GM11168 (cell line): ENCODE results near the gene GSTA2.
"Not testable (repeated sequence)": the region's sequence is repeated elsewhere in the genome, so short reads cannot be mapped to it uniquely, and the experiment has no call there.

Source experiments
- in situ Hi-C: fragments of 300-500 bp; cut with MboI; formaldehyde crosslinking; loops from one replicate; pipeline ENCODE4 v1.12.0; 2022; ENCODE audit warnings: low sequenced_read_pairs; ENCODE audit not compliant: unreplicated experiment

Gene GSTA2

DNA sequence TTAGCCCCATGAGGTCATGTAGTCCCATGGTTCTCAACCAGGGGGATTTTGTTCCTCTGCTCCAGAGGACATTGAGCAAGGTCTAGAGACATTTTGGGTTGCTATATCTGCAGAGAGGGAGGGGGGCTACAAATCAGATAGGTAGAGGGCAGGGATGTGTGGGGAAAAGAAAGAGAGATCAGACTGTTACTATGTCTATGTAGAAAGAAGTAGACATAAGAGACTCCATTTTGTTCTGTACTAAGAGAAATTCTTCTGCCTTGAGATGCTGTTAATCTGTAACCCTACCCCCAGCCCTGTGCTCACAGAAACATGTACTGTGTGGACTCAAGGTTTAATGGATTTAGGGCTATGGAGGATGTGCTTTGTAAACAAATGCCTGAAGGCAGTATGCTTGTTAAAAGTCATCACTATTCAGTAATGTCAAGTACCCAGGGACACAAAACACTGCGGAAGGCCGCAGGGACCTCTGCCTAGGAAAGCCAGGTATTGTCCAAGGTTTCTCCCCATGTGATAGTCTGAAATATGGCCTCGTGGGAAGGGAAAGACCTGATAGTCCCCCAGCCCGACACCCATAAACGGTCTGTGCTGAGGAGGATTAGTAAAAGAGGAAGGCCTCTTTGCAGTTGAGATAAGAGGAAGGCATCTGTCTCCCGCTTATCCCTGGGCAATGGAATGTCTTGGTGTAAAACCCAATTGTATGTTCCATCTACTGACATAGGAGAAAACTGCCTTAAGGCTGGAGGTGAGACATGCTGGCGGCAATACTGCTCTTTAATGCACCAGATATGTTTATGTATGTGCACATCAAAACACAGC lies 1.4 kb downstream of the GSTA2 start:
- in situ Hi-C loops: not testable (repeated sequence)

DNA sequence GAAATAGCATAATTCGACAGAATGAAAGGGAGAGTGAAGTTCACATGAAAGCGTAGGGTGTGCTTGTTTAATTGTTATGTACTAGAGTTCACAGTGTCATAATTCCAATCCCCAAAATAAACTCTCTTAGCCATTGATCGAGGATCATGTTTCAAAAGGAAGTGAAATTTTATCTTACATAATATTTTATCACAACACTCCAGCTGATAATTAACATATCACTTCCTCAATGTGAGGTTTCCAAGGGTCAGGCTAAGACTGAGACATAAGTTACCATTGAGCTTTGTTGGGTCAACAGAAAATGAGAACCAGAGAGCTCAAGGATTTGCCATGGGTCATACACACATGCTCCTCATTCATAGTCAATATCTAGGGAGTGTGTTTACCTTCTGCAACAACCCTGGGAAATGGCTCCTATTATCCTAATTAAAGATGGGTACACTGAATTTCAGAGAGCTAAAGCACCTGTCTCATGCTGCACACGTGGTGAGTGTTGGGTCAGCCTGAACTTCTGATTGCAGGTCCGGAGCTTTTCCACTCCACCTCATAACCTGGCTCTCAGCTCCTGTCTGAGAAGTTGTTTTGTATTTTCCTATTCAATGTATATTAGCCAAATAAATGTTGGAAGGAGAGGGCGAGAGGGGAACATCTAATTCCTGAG lies 3.0 kb downstream of the GSTA2 start:
- in situ Hi-C loops: no loop called here

DNA sequence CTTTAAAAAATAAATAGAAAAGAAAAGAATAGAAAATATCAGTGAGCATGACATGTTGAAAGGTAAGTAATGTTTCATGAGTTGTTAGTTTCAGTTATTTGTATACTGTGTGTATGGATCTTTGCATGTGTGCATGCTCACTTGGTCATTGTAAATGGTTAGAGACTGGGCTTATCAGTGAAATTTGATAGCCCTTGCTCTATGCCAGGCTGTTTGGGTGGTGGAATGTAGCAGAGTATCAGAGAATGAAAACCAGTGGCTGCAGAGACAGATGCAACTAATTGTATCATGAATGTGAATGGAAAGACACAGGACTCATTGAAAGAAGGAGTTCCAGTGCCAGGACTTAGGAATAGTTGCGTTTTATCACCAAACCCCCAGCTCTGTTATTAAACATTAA lies 4.2 kb downstream of the GSTA2 start:
- in situ Hi-C loops: no loop called here

DNA sequence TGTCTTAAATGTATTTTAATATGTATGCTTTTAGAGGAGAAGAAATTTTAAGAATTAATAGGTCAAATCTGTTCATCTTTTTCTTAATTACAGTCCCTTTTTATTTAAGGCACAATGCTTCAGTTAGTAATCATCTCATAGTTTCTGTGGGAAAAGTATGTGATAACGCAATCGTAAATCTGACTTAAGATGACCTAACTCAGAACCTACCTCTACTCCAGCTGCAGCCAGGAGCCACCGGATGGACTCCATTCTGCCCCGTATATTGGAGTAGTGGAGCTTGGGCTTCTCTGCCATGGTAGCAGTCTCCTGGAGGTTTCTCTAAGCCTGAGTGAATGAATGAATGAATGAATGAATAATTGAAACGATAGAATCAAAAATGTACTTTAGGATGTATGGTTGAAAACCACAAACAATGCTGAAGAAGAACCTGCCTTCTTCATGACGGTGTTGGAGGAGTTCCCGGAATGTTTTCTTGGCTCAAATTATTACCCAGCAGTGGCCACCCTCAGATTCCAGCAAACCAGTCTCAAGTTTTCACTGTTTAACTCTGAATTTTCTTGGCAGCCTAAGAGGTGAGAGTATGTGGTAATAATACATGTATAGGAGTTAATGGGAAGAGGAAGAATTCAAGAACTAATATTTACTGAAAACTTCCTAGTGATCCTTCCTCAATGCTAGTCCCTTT lies 5.5 kb downstream of the GSTA2 start:
- in situ Hi-C loops: not testable (repeated sequence)

DNA sequence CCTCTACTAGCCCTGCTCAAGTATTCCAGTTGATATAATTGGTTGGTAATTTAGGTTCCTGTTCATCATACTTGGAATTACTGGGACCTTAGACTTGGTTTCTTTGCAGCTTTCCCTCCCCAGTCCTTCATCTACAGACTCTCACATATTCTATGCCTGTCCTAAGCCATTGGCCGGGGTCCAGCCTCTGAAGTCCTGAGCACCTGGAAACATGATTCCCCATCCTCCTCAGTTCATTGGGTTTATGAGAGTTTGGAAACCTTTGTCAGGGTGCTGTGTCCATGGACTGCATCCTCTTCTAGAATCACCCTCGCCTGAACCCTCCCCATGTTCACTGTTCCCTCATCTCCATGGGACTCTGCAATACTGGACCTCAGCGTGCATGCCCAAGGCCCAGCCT lies 8.8 kb downstream of the GSTA2 start:
- in situ Hi-C loops: no loop called here

DNA sequence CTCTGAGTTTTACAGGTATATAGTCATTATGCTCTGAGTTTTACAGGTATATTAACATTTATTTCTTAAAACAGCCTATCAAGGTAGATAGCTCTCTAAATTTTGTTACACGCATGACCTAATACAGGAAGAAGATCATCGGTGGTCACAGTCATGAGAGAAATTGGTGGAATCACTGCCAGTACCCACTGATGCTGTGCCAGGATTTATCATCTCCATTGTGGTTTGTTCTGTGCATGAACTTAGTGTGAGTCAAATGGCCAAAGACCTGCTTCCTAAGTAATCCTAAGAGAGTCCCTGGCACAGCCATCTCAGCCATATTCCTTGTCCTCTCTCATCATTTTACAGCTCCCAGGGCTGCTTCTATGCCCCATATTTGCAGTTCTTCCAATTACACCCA lies 10.1 kb downstream of the GSTA2 start:
- in situ Hi-C loops: not testable (repeated sequence)

DNA sequence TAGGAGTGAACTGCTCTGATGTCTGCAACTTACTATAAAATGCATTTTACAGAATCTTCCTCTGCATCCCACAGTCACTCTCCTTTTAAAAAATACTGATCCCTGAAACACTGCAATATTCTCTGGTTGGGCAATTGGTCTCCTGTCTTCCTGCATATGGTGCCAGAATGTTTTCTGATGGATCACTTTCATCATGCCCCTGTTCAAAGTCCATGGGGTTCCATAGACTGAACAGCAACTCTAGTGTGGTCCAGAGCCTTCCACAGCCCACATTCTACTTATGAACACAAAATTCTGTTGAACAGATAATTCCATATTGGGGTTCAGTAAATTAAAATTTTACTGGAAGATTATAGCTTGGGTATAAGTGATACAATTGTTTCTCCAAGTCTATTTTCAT lies 11.0 kb downstream of the GSTA2 start:
- in situ Hi-C loops: no loop called here

DNA sequence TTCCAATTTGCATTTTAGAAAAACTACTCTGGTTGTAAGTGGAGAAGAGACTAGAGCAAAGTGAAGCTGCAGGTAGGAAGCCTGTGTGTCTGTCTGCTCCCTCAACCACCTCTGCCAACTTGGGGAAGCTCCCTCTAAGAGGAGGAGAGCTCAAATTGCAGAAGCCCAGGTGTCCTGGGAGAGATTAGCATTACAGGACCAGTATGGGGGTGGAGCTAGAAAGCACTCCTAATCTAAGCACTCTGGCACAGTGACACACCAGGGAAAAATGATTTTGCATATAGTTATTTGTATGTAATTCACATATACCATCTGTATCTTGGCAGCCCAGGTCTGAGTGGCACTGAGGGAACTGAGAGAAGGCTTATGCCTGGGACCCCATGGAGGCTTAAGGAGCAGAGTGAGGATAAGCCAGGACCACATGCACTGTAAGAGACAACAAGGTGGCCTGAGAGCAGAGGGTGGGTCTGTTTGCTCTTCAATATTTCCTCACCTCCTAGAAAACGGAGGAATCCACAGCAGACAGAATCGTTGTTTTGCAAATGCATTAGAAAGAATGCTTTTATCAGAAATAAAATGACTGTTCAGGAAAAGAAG lies 13.6 kb downstream of the GSTA2 start:
- in situ Hi-C loops: no loop called here

DNA sequence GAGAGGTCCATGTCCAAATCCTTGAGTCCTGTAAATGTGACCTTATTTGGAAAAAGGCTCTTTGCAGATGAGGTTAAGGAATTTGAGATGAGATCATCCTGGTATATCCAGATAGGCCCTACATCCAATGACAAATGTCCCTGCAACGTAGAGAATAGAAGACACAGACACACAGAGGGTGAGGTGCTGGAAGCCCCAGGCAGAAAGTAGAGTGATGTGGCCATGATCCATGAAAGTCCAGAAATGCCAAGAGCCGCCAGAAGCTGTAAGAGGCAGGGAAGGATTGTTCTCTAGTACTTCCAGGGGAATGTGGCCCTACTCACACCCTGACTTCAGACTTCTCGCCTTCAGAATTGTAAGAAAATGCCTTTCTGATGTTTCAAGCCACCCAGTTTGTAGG lies 16.0 kb downstream of the GSTA2 start:
- in situ Hi-C loops: not testable (repeated sequence)

DNA sequence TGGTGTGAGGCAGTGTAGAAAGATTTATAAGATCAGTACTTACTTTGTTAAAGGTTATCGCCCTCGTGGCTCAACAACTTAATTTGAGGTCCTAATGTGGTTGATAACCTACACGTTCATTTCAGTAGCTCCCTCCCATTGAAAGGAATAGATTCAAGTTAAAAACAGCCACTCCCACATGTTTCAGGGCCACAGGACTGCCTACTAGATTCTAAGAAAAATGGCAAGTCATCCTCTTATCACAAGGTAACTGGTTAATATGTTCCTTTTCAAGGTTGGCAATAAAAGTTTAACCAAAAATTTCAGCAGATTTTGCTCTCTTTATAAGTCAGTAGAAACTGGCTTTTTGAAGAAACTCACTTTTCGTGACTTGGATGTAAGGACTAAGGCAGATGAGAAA lies 17.1 kb downstream of the GSTA2 start:
- in situ Hi-C loops: no loop called here

DNA sequence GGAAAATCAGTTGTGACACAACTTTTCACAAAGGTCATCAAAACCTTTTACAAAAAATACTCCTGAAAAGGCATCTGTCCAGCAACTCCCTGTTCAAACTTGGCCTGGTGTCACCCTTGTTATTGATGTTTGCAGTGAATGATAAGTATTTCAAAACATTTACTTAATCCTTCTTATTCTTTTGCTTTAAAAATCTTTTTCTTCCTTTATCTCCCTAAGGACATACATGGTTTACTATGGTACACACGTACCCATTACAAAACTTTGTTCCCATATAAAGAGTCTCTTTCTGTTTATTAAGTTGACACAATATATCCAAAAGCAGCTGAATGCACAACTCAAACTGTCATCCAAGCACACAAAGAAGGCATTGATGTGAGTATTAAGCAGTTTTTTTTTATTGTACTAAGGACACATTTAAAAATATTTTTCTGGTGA lies 17.5 kb downstream of the GSTA2 start:
- in situ Hi-C loops: no loop called here

DNA sequence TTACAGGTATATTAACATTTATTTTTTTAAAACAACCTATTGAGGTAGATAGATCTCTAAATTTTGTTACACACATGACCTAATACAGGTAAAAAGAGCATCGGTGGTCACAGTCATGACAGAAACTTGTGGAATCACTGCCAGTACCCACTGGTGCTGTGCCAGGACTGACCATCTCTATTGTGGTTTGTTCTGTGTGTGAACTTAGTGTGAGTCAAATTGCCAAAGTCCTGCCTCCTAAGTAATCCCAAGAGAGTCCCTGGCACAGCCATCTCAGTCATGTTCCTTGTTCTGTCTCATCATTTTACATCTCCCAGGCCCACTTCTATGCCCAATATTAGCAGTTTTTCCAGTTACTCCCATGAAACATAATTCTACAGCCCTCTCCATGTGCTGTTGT lies 21.4 kb downstream of the GSTA2 start:
- in situ Hi-C loops: no loop called here

DNA sequence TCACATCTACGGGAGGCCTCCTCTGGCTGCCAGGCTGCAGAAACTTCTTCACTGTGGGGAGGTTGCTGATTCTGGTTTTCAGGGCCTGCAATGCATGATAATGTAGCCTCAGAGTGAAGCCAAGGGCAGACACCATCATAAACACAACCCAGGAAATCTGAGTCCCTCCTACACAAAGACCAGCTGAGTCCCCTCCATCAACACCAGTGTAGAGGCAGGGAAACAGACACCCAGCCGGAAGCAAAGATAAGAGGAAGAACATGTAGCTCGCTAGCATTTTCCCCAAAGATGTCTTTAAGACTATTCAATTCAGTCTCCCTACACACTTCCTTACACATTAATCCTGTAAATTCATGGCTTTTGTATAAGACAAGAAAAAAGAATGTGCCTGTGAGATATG lies 23.6 kb downstream of the GSTA2 start:
- in situ Hi-C loops: no loop called here

DNA sequence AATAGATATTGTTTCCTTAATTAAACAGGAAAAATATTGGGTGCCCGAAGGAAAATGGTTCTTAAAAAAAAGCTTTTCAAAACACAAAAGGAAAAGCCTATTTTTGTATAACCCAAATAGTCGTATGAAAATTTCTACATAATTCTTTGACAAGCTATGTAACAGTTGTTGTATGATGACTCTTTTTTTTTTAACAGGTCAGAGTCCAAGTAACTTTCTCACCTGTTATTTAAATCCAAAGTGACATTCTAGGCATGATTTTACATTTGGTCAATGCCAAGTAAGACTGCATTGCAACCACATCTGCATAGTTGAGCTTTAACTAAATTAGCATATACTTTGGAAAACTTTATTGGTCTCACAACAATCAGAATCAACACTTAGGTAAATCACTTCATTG lies 24.1 kb downstream of the GSTA2 start:
- in situ Hi-C loops: no loop called here

DNA sequence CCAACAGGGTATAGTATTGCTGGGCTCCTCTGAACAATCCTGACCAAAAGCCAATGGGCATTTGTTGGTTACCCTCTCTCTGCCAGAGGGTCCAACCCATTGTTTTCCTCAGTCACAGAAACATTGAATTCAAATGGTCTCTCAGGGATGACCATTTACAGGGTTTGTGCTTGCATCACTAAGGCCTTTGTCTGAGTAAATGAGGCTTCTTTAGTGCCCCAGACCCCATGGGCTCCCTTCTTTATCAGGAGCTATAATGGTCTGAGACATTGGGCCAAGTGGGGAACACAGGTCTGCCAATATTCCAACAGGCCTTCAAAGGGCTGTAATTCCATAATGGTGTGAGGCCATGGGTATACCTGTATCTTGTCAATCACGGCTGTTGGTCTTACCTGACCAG lies 27.1 kb downstream of the GSTA2 start:
- in situ Hi-C loops: no loop called here

DNA sequence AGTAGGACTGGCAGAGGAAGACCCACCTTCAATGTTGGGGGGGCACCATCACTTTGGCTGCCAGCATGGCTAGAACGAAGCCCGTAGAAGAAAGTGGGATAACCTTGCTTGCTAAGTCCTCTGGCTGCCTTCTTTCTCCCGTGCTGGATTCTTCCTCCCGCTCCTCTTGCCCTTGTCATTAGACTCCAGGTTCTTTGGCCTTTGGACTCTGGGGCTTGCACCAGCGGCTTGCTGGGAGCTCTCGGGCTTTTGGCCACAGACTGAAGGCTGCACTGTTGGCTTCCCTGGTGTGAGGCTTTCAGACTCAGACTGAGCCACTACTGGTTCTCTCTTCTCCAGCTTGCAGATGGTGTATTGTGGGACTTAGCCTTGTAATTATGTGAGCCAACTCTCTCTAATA lies 28.2 kb downstream of the GSTA2 start:
- in situ Hi-C loops: no loop called here

DNA sequence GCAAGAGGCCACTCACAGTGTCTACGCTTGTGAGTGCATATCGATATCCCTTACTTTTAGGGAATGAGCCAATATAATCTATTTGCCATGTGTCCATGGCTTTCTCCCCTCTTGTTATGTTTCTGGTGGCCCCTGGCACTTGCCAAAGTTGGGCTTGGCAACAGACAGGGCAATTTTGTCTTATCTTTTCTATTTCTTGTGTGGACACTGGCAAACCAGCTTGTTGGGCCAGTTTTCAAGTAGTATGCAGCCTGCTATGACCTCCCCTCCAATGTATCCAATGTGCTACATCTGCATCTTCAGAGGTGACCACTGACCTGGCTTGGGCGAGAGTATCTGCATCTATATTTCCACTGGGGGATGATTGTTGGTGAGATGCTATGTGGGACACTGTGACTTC lies 29.2 kb downstream of the GSTA2 start:
- in situ Hi-C loops: no loop called here

DNA sequence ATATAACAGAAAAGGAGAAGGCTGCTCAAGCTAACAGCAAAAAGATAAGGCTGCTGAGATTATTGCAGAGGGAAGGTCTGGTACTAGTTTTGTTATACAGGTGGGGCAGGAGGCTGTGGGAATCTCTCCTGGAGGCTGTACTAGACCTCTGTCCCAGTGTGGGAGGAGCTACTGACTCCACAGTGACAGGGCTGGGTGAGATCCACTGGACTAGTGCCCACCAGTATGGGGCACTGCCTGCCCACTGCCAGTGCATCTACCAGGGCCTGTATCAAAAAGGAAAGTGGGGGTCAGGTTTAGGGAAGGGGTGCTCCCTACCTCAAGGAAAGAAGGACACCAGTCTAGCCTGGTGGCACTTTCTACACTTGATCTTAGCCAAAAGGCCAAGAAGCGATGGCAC lies 30.1 kb downstream of the GSTA2 start:
- in situ Hi-C loops: no loop called here

DNA sequence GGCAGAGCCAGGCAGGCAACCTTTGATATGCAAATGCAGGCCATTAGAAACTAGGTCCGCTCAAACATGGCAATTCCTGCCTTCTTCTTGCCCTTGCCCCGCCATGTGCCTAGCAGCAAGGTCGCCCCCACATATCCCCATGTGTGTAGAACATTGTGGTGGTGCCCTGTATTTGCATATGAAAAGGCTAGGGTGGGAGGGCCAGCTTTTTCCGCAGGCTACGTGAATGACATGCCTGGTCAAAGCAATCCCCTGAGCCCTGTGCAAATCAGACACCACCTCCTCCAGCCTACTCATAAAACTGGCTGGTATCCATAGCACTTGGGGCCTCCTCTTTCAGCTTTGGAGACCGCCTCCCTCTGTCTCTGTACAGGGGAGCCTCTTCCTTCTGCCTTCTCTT lies 31.6 kb downstream of the GSTA2 start:
- in situ Hi-C loops: no loop called here

DNA sequence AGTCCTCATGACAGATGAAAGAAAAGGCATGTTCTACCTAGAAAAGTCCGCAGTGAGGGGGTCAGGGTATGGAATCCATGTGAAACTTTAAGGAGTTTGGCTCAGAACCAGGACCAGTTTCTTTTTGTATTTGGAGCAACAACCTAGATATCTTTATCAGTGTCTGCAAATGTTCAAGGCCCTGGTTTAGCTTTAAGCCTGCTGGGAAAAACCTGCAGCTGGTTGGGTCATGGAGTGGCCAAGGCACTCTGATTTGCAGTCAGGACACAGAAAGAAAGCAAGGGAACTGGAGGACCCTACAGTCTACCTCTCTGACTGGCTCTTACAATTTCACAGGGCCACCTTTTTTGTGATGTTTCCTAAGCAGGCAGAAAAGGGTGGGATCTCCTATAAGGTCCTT lies 33.7 kb downstream of the GSTA2 start:
- in situ Hi-C loops: no loop called here

DNA sequence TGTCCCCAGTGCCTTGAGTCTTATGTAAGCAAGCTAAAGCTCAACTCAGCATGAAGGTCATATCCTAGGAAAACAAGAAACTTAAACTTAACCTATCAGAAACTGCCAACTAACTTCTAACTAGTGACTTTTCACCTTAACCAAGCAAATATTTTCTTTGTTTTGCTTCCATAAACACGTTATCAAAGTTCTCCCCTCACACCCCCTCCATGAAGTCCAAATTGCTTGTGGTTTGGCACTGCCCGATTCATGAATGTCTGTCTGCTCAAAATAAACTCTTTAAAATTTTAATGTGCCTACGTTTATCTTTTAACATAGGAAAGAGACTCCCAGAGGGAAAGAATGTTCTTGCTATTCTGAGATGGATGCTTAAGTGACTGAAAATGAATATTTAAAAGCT lies 34.9 kb downstream of the GSTA2 start:
- in situ Hi-C loops: no loop called here
